GM13976 (cell line): ENCODE results near the gene NUDT1.

ENCODE experiments used
- DNase-seq: peaks from one replicate; pipeline ENCODE4 v3.0.0; 2012; ENCODE audit warnings: low spot score
- in situ Hi-C: fragments of 300-500 bp; cut with MboI; formaldehyde crosslinking; loops from one replicate; pipeline ENCODE4 v1.12.0; 2022; ENCODE audit warnings: low sequenced_read_pairs, mixed read lengths, inconsistent platforms; ENCODE audit not compliant: unreplicated experiment
- TF ChIP-seq, protein P1 (sequence below): IDR thresholded peaks from 2 replicates; pipeline ENCODE4 v1.5.1; 2012; ENCODE audit warnings: borderline replicate concordance, mild to moderate bottlenecking; ENCODE audit not compliant: insufficient read depth; ENCODE audit errors: extremely low read depth, missing control alignments, control extremely low read depth

Gene NUDT1

DNA sequence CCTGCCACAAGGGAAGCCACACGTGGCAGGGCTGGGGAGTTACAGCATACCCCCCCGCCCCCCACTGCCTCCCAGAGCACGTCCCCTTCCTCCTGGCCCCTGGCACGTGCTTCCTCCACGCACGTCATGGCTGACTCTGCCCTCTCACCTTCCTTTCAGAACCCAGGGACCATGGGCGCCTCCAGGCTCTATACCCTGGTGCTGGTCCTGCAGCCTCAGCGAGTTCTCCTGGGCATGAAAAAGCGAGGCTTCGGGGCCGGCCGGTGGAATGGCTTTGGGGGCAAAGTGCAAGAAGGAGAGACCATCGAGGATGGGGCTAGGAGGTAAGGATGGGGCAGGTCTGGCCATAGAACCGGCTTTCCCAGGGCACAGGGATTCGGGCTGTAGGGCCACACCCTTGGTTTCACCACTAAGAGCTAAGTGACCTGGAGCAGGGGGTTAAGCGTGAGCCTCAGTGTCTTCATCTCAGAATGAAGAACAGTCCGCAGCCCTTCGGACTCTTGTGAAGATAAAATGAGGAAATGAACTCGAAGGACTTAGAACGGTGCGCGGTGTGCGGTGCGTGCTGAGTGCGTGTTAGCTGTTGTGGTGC, 2.5 kb downstream of the NUDT1 start:
- DNase-seq: no peak
- TF ChIP-seq, protein P1, sequence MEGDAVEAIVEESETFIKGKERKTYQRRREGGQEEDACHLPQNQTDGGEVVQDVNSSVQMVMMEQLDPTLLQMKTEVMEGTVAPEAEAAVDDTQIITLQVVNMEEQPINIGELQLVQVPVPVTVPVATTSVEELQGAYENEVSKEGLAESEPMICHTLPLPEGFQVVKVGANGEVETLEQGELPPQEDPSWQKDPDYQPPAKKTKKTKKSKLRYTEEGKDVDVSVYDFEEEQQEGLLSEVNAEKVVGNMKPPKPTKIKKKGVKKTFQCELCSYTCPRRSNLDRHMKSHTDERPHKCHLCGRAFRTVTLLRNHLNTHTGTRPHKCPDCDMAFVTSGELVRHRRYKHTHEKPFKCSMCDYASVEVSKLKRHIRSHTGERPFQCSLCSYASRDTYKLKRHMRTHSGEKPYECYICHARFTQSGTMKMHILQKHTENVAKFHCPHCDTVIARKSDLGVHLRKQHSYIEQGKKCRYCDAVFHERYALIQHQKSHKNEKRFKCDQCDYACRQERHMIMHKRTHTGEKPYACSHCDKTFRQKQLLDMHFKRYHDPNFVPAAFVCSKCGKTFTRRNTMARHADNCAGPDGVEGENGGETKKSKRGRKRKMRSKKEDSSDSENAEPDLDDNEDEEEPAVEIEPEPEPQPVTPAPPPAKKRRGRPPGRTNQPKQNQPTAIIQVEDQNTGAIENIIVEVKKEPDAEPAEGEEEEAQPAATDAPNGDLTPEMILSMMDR: no peak
- in situ Hi-C loops: no loop called here

DNA sequence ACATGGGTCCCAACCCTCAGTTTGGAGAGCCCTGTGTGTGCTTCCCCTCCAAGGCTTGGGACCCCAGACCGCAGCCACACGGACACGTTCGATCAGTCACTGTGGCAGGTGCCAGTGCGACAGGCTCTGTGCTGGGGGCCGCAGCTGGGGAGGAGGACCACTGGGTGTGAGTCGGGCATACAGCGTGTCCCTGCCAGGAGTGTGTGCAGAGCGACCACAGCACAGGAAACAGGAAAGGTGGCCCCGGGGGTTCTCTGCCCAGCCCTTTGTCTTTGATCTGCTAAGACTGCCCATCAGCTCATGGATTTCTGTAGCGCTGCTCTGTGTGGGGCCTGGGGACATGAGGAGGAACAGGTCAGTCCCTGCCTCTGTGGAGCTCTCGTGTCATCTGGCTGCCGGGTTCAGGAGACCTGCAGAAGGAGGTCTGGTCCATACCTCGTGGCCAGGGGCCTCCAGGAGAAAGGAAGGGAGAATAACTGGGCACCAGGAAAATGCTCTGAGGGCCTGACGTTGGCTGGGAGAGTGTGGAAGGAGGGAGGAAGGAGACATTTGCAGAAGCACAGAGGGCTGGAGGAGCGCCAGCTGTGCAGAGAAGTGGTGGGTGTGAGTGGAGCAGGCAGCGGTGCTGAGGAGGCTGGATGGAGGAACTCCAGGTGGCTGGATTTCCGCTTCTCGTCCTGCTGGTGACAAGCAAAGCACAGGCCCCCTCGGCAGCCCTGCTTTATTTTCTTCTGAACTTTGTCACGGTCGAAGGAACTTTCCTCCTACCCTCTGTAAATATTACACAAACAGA, 4.1 kb downstream of the NUDT1 start:
- DNase-seq: no peak
- in situ Hi-C loops: no loop called here
- TF ChIP-seq, protein P1: no peak

DNA sequence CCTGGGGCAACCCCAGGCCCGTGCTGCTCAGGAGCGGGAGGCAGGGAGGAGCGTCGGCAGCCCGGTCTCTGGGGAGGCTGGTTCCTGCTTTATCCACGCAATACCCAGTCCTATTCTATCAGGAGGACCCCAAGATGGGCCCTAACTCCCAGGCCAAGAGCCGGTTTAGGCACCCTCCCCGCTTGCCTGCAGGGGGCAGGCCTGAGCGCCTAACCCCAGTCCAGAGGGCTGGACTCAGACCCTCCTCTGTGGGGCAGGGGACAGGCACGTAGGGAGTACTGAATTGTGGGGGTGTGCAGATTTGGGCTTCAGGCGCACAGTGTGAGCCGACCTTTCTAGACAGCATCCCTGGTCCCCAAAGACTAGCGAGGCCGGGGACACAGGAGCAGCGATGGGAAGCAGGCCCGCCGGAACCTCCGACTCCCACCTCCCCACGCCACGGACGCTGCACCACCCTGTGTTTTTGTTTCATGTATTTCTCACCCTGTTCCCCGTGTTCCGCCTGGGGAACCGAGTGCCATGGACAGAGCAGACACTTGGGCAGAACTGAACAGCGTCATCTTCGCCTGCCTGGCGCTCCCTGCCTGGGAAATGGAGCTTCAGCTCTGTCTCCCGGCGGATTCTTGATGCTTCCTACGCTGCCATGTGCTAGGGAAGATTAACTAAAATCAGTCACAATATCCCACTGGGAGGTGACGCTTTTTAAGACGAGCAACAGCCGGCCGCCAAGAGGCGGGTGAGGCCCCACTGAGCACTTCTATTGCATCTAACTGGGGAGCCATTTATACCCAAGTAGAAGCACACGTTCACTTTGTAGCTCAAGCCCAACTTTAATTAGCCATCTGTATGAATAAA, 5.3 kb downstream of the NUDT1 start:
- peak; percentile 77 for DNase-seq
- TF ChIP-seq, protein P1: peak; percentile 57
- in situ Hi-C loops: no loop called here

DNA sequence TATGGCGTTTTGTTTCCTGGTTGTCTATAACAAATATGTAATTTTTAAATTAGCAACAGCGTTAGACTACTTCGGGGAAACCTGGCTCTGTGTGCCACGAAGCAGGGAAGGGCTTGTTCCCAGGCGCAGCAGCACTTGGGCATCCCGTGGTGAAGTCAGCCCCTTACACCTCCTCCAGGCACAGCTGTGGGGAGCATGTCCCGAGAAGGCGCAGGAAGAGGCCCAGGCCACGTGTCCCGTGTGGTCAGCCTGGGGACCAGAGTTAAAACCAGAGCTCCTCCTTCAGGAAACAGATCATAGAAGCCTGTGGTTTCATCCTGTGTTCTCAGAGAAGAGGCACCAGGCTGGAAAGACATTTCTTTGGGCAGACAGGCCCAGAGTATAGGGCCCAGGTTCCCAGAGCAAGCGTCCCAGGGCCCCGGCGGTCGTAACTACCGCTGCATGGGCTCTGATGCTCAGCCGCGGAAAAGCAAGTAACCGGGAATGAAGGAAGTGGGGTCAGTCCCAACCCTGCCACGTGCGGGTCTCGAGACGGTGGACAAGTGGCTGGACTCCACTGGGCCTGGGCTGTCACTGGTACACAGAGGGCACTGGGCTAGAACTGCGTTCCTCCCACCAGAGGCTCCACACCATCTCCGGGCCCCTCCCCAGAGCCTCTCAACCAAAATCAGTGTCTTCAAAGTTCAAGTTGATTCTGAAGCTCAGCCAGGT, 7.1 kb downstream of the NUDT1 start:
- peak; percentile 78 for DNase-seq
- TF ChIP-seq, protein P1: no peak
- in situ Hi-C loops: no loop called here

DNA sequence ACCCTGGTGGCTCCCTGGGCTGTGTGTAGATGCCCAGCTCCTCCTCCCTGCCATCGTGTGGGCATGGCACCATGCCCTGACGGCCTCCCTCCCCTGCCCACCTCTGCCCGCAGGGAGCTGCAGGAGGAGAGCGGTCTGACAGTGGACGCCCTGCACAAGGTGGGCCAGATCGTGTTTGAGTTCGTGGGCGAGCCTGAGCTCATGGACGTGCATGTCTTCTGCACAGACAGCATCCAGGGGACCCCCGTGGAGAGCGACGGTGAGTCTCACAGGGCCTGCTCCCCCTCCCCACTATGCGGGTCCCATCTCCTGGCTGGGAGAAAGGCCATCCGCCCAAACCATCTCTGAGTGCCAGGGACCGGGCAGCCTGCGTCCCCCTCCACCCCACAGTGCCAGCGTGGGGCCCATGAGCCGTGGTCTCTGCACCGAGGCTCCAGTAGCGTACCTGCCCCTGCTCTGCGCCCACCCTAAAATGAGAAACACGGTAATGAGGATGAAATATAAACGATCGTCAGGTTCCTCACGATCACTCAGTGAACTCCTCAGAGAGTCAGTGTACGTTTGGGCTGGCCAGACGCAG, 7.8 kb downstream of the NUDT1 start:
- TF ChIP-seq, protein P1: no peak
- in situ Hi-C loops: no loop called here
- no peak for DNase-seq
